Aorta (tissue), 5 donors: ENCODE measurements around the gene CSAD. TPM values are rescaled to one million over a fixed set of nuclear protein-coding genes. Genes with fewer than 3 reads are reported as not detected.

Experiments
- ATAC-seq: fragments of 200-7000 bp; cut with Tn5 transposase; one replicate; pipeline ENCODE4 v1.9.1; 2022; ENCODE audit warnings: moderate library complexity; ENCODE audit not compliant: low FRiP score
- DNase-seq, 2 donors: peaks; one replicate each; pipeline ENCODE4 v3.0.0-alpha.2; 2020
- H3K27ac ChIP-seq, 2 donors: one replicate each; pipeline ENCODE4 v1.5.1; 2013; ENCODE audit warnings: low read length in 2 of 2, mild to moderate bottlenecking in 2 of 2, moderate library complexity in 2 of 2, control low read depth in 1 of 2, inconsistent platforms in 1 of 2, low read depth in 1 of 2
- H3K27me3 ChIP-seq, 2 donors: one replicate each; pipeline ENCODE4 v1.6.1; 2013; ENCODE audit warnings: control low read depth in 1 of 2, low read length in 1 of 2, mild to moderate bottlenecking in 1 of 2, moderate library complexity in 1 of 2; ENCODE audit not compliant: insufficient read depth in 2 of 2, control insufficient read depth in 1 of 2
- H3K36me3 ChIP-seq, 2 donors: one replicate each; pipeline ENCODE4 v1.6.1; 2013; ENCODE audit warnings: control low read depth in 1 of 2, low read length in 1 of 2, mild to moderate bottlenecking in 1 of 2; ENCODE audit not compliant: insufficient read depth in 2 of 2, control insufficient read depth in 1 of 2
- H3K4me1 ChIP-seq, 2 donors: one replicate each; pipeline ENCODE4 v1.6.1; 2013; ENCODE audit warnings: low read length in 2 of 2, control low read depth in 1 of 2, mild to moderate bottlenecking in 1 of 2, moderate library complexity in 1 of 2; ENCODE audit not compliant: insufficient read depth in 2 of 2, control insufficient read depth in 1 of 2
- H3K4me3 ChIP-seq, 2 donors: one replicate each; pipeline ENCODE4 v1.5.1; 2013; ENCODE audit warnings: low read length in 2 of 2, control low read depth in 1 of 2, mild to moderate bottlenecking in 1 of 2
- H3K9me3 ChIP-seq: one replicate; pipeline ENCODE4 v1.6.1; 2013; ENCODE audit warnings: mild to moderate bottlenecking, low read length; ENCODE audit not compliant: control insufficient read depth
- WGBS, 2 donors: extraction: QIAGEN DNeasy Blood & Tissue Kit; methylation state at CpG; one replicate each; pipeline ENCODE4 v1.1.7; 2013; 5-methylcytosine and 5-hydroxymethylcytosine counted together
- intact Hi-C, 2 donors: fragments of 100-400 bp; cut with DNase I; formaldehyde crosslinking; loops; one replicate each; pipeline versions ENCODE4 v1.14.2 to v1.15.0; 2022
- polyA plus RNA-seq, 2 donors: library from polyadenylated mRNA; stranded (reverse); fragments of 200-250 nt; gene quantifications; one replicate each; pipeline ENCODE4 v1.2.3, GENCODE V29; 2013
- total RNA-seq, 2 donors: library from RNA; stranded (reverse); fragmentation: NEBNext Ultra II Directional; extraction: Animal tissue kit (Norgen Biotek cat#: 25700); gene quantifications; one replicate each; pipeline ENCODE4 v1.2.1, GENCODE V29; 2021
- donor health status: healthy with polysubstance abuse.
- donor health status: Bipolar disorder and iron deficiency.
- donor health status: DM: no; HTN: no; CAD: no.
- donor health status: DM: no; HTN: no; CAD: no.
- donor health status: DM: yes; HTN: yes; CAD: no.

Gene CSAD
- total and polyA plus RNA-seq, 4 donors = 5.0 to 118 (median 63.6) TPM

GRCh38 chr12:53191885-53192530 is 11.3 kb upstream of the CSAD start:
- peak; percentile 8 for ATAC-seq
- intact Hi-C loops = loop anchor here in 1 of 2 donors (5.0 kb wide), 1 partner anchor 35 kb away; no protein-coding TSS in a partner anchor
- Histone ChIP-seq H3K27ac (no peak overlapping the region), H3K27me3 (no peaks in the 10 kb centered on the region), H3K9me3 (no peaks in the 10 kb centered on the region), H3K36me3 (peaks cover 0 to 8% of the 10 kb centered on the region in 2 donors), H3K4me3 (no peak overlapping the region), H3K4me1 (no peaks in the 10 kb centered on the region)
- peak in 1 of 2 donors; percentile 42 for DNase-seq
- 82 to 84% methylated on average over 14 of the region's 14 CpGs for WGBS, 2 donors

DNA sequence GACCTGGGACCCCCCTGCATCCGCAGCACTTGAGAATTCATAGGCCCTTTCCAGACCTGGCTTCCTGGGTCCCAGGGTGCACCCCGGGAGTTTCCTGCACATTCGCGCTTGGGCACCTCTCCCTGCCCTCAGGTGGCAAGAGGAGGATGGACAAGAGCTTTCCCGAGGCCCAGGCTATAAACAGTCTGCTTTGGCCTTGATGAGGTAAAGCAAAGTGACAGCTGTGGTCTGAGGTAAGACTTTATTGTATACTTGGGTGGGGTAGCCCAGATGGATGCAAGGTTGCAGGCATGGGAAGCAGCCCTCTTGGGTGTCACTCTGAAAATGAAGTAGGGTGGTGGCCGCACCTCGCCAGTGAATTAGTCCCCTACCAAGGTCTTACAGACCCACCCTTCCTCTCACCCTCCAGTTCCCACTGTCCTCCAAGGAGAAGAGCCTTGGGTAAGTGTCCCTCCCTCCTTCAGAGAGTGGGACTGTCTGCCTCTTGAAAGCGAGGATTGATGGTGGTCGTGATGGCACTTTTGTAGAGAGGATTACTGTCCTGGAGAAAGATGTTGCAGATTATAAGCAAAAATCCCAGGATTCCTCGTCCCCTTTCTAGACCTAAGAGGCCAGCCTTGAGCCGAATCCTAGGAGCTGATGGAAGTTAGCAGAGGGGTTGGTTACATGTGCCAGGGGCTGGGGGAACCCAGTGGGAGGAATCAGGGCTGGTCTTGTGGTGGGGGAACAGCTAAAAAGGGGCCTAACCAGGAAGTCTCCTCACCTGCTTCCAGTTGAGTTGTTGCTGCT is 10.6 kb upstream of the CSAD start:
- H3K36me3 ChIP-seq = peaks cover 0 to 12% of the 10 kb centered on the region in 2 donors
- ATAC-seq (no peak), DNase-seq (no peak)
- no peaks in the 10 kb centered on the region for H3K27me3 ChIP-seq
- no peaks in the 10 kb centered on the region for H3K9me3 ChIP-seq
- H3K4me3 ChIP-seq = no peak overlapping the region
- intact Hi-C loops = loop anchor here in 1 of 2 donors (5.0 kb wide), 1 partner anchor 34 kb away; no protein-coding TSS in a partner anchor
- WGBS, 2 donors = 78 to 83% methylated on average over 11 of the region's 11 CpGs
- no peak overlapping the region for H3K27ac ChIP-seq
- H3K4me1 ChIP-seq = no peaks in the 10 kb centered on the region

DNA sequence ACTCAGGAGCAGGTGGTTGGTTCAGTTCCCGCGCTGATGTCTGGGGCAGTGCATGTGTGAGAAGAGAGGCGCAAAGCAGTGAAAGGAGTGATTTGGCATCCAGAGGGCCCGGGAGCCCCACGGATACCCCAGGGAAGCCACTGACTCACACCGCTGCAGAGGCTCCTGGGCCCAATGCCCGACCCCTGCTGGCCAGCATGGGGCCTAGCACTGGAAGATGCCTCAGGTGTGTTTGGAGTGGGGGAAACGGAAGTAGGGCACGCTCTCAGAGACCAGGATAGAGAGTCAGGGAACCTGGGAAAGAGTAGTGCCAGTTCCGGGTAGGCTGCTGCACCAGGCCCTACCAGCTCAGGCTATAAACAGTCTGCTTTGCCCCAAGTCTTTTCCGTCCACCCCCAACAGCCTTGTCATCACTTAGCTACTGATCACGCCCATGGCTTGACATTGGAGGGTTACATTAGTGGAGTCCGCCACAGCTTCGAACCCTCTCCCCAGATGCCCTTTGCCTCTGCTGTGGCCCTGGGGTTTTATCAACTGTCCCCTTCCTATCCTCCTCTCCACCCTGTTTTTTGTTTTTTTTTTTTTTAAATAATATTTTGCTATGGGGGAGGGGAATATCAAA is 9.5 kb upstream of the CSAD start:
- DNase-seq (peak; percentile 77 to 91), ATAC-seq (peak; percentile 81)
- H3K27me3 ChIP-seq = no peaks in the 10 kb centered on the region
- 29% methylated on average over 14 of the region's 14 CpGs for WGBS, 2 donors
- H3K27ac ChIP-seq = no peak overlapping the region
- H3K36me3 ChIP-seq = peaks cover 0 to 19% of the 10 kb centered on the region in 2 donors
- no peaks in the 10 kb centered on the region for H3K9me3 ChIP-seq
- H3K4me1 ChIP-seq = no peaks in the 10 kb centered on the region
- H3K4me3 ChIP-seq = no peak overlapping the region
- intact Hi-C loops = loop anchor here in 1 of 2 donors (5.0 kb wide), 1 partner anchor 33 kb away; no protein-coding TSS in a partner anchor

DNA sequence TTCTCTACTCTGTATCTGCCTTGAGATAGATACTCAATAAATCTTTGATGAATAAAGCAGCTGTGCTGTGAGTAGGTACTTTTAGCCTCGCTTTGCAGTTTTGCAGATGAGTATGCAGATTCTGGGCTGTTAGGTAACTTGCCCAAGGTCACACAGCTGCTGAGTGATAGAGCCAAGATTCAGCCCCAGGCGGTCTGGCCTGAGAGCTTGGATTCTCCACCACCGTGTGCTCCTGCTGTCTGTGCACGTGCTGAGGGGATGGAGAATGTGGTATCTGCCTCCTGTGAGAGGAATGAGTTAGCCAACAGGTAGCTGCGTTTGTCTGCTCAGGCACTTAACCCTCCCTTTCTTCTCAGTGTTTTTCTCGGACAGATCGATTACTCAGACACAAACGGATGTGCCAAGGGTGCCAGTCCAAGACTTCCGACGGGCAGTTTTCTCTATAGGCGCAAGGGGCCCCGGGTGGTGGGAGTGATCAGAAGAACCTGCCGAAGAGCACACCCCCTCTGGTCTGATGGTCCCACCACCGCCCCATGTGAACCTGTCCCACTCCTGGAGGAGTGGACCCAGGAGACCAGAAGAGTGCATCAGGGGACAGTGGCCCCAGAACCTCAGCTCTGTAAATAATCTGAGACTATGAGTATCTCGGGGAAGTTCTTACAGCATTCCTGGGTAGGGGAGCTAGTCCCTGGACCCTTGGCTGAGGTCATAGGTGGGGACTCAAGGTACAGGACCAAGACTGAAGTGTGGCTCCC is 6.6 kb upstream of the CSAD start:
- peaks cover 3 to 4% of the 10 kb centered on the region in 2 donors for H3K4me1 ChIP-seq
- no peak overlapping the region for H3K27ac ChIP-seq
- no peak overlapping the region for H3K4me3 ChIP-seq
- no peaks in the 10 kb centered on the region for H3K9me3 ChIP-seq
- DNase-seq (no peak), ATAC-seq (no peak)
- 83 to 84% methylated on average over 15 of the region's 15 CpGs for WGBS, 2 donors
- H3K36me3 ChIP-seq = peaks cover 0 to 22% of the 10 kb centered on the region in 2 donors
- H3K27me3 ChIP-seq = no peaks in the 10 kb centered on the region
- intact Hi-C loops = no loop called here

GRCh38 chr12:53186745-53187144 is 6.0 kb upstream of the CSAD start:
- Histone ChIP-seq H3K27ac (no peak overlapping the region), H3K36me3 (peaks cover 0 to 22% of the 10 kb centered on the region in 2 donors), H3K4me3 (no peak overlapping the region), H3K27me3 (no peaks in the 10 kb centered on the region), H3K4me1 (peaks cover 4 to 8% of the 10 kb centered on the region in 2 donors), H3K9me3 (no peaks in the 10 kb centered on the region)
- intact Hi-C loops = no loop called here
- ATAC-seq (no peak), DNase-seq (no peak)
- WGBS, 2 donors = 84 to 89% methylated on average over 4 of the region's 4 CpGs

DNA sequence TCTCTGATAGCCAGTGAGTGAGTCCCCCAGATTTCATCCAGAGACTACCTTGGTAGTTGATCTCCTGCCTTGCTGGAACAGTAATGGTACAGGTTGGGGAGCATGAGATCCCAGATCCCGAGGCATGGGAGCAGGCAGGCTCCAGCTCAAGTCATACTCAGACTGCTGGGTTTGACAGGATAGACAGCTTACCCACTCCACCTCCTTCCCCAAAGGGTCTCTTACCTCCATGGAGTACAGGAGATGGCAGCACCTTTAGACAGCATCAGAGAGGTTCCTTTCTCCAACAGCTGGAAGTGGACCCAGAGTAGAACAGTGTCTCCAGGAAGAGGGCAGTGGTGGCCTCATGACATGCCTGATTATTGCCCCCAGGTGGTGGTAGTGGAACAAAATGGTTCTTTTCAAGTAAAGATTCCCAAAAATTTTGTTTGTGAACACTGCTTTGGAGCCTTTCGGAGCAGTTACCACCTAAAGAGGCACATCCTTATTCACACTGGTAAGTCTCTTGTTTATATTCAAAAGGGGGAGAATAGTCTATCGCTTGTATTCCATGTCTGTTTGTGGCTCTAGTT is 4.9 kb upstream of the CSAD start:
- Histone ChIP-seq H3K4me1 (peaks cover 4 to 9% of the 10 kb centered on the region in 2 donors), H3K27me3 (no peaks in the 10 kb centered on the region), H3K27ac (no peak overlapping the region), H3K9me3 (no peaks in the 10 kb centered on the region), H3K36me3 (peaks cover 0 to 22% of the 10 kb centered on the region in 2 donors), H3K4me3 (no peak overlapping the region)
- 89% methylated on average over 3 of the region's 3 CpGs for WGBS, 2 donors
- intact Hi-C loops = no loop called here
- ATAC-seq (no peak), DNase-seq (no peak)

- Histone ChIP-seq H3K4me1 (peaks cover 4 to 9% of the 10 kb centered on the region in 2 donors), H3K9me3 (no peaks in the 10 kb centered on the region), H3K36me3 (peaks cover 0 to 22% of the 10 kb centered on the region in 2 donors), H3K27ac (no peak overlapping the region), H3K4me3 (no peak overlapping the region), H3K27me3 (no peaks in the 10 kb centered on the region)
- WGBS, 2 donors = 89 to 93% methylated on average over 6 of the region's 6 CpGs
- ATAC-seq (no peak), DNase-seq (no peak)
- intact Hi-C loops = no loop called here
Observed at GRCh38 chr12:53184828-53185227, 4.1 kb upstream of the CSAD start.

GRCh38 chr12:53182903-53183302 is 2.2 kb upstream of the CSAD start:
- Histone ChIP-seq H3K36me3 (peaks cover 0 to 18% of the 10 kb centered on the region in 2 donors), H3K4me3 (no peak overlapping the region), H3K9me3 (no peaks in the 10 kb centered on the region), H3K27me3 (no peaks in the 10 kb centered on the region), H3K4me1 (peaks cover 4 to 9% of the 10 kb centered on the region in 2 donors), H3K27ac (no peak overlapping the region)
- WGBS, 2 donors = 17 to 19% methylated on average over 2 of the region's 2 CpGs
- ATAC-seq = no peak
- no peak for DNase-seq
- intact Hi-C loops = no loop called here
